B cell (primary cell): ENCODE results near the gene PAQR7. TPM values are rescaled to one million over a fixed set of nuclear protein-coding genes. Genes with fewer than 3 reads are reported as not detected.

ENCODE experiments used
- ATAC-seq: fragments of 200-7000 bp; cut with Tn5 transposase; one replicate; pipeline ENCODE4 v1.10.0; 2021; ENCODE audit warnings: low read depth, mild to moderate bottlenecking, moderate number of reproducible peaks, moderate library complexity
- CTCF ChIA-PET: fragments of 350-600 bp; sonication (Branson Sonifier 250); formaldehyde crosslinking; loops from one replicate; lab custom pipeline; 2021; ENCODE audit warnings: antibody characterized with exemption, inconsistent platforms; lab: Charles Lee
- POLR2A ChIA-PET: fragments of 350-600 bp; sonication (Branson Sonifier 250); formaldehyde crosslinking; loops from one replicate; lab custom pipeline; 2021; ENCODE audit warnings: antibody characterized with exemption; lab: Charles Lee
- DNase-seq: peaks from one replicate; pipeline ENCODE4 v3.0.0; 2013
- H2AFZ ChIP-seq: 2 replicates; pipeline ENCODE4 v1.6.1; 2012; ENCODE audit warnings: mild to moderate bottlenecking, low read depth, low read length; ENCODE audit not compliant: insufficient read depth, poor library complexity, severe bottlenecking
- H3K27ac ChIP-seq, 2 donors: 1 replicate in 1 of 2; 2 replicates in 1 of 2; pipeline ENCODE4 v1.5.1; 2012 to 2013; ENCODE audit warnings: low read length in 2 of 2, mild to moderate bottlenecking in 2 of 2, moderate library complexity in 1 of 2
- H3K27me3 ChIP-seq, 4 experiments: fragments of 200-600 bp in 1 of 4; sonication (generic) in 1 of 4; replicated peaks in 1 of 4; 1 replicate in 2 of 4; 2 replicates in 2 of 4; pipeline versions ENCODE4 v1.6.1 to v1.7.0; 2013 to 2016; ENCODE audit warnings: low read length in 3 of 4, mild to moderate bottlenecking in 2 of 4, mixed read lengths in 1 of 4, moderate library complexity in 1 of 4; ENCODE audit not compliant: insufficient read depth in 4 of 4, control insufficient read depth in 3 of 4; ENCODE audit errors: control extremely low read depth in 1 of 4
- H3K36me3 ChIP-seq, 2 experiments: replicated peaks in 1 of 2; 1 replicate in 1 of 2; 2 replicates in 1 of 2; pipeline versions ENCODE4 v1.6.1 to v1.7.1; 2013; ENCODE audit warnings: low read length in 1 of 2; ENCODE audit not compliant: insufficient read depth in 2 of 2, control insufficient read depth in 1 of 2; ENCODE audit errors: control extremely low read depth in 1 of 2, extremely low read depth in 1 of 2
- H3K4me1 ChIP-seq, 2 donors: fragments of 200-600 bp in 1 of 2; sonication (generic) in 1 of 2; 1 replicate in 1 of 2; 2 replicates in 1 of 2; pipeline versions ENCODE4 v1.5.1 to v1.6.1; 2013 to 2017; ENCODE audit warnings: low read length in 2 of 2; ENCODE audit not compliant: control insufficient read depth in 2 of 2, insufficient read depth in 2 of 2
- H3K4me2 ChIP-seq: replicated peaks from 2 replicates; pipeline ENCODE3; 2012; ENCODE audit warnings: mild to moderate bottlenecking, low read depth, low read length; ENCODE audit not compliant: poor library complexity, severe bottlenecking
- H3K4me3 ChIP-seq, 5 experiments: fragments of 200-600 bp in 1 of 5; sonication (generic) in 1 of 5; 1 replicate in 3 of 5; 2 replicates in 2 of 5; pipeline versions ENCODE4 v1.5.1 to v1.7.0; 2011 to 2016; ENCODE audit warnings: low read length in 4 of 5, mild to moderate bottlenecking in 4 of 5, low read depth in 2 of 5, control low read depth in 1 of 5, moderate library complexity in 1 of 5; ENCODE audit not compliant: insufficient read depth in 1 of 5; ENCODE audit errors: control extremely low read depth in 1 of 5, extremely low read depth in 1 of 5
- H3K79me2 ChIP-seq: fragments of 200-600 bp; sonication (generic); one replicate; pipeline ENCODE4 v1.6.0; 2016; ENCODE audit warnings: low read length; ENCODE audit not compliant: control insufficient read depth, insufficient read depth
- H3K9ac ChIP-seq: fragments of 200-600 bp; sonication (generic); 2 replicates; pipeline ENCODE4 v1.6.1; 2017; ENCODE audit warnings: mild to moderate bottlenecking, low read length, moderate library complexity
- H3K9me3 ChIP-seq, 3 donors: one replicate each; pipeline versions ENCODE4 v1.6.1 to v1.7.1; 2013; ENCODE audit warnings: low read length in 2 of 3; ENCODE audit not compliant: control insufficient read depth in 2 of 3, insufficient read depth in 1 of 3; ENCODE audit errors: control extremely low read depth in 1 of 3
- H4K20me1 ChIP-seq: 2 replicates; pipeline ENCODE4 v1.6.0; 2012; ENCODE audit warnings: mild to moderate bottlenecking, low read length; ENCODE audit not compliant: insufficient read depth, control insufficient read depth, poor library complexity, severe bottlenecking
- H3K27ac Mint-ChIP-seq: one replicate; pipeline ENCODE4 v1.8.0; 2021; ENCODE audit warnings: mixed read lengths
- H3K27me3 Mint-ChIP-seq: one replicate; pipeline ENCODE4 v1.8.0; 2021; ENCODE audit warnings: mixed read lengths
- H3K4me1 Mint-ChIP-seq: one replicate; pipeline ENCODE4 v1.8.0; 2021; ENCODE audit warnings: mixed read lengths
- H3K4me3 Mint-ChIP-seq: one replicate; pipeline ENCODE4 v1.8.0; 2021; ENCODE audit warnings: mixed read lengths
- H3K9me3 Mint-ChIP-seq: one replicate; pipeline ENCODE4 v1.8.0; 2022; ENCODE audit warnings: mixed read lengths; ENCODE audit not compliant: insufficient read depth
- CTCF ChIP-seq: fragments of 200-600 bp; IDR thresholded peaks from one replicate; pipeline ENCODE4 v1.8.0; 2022; ENCODE audit warnings: antibody characterized with exemption, mild to moderate bottlenecking
- EZH2 ChIP-seq: IDR thresholded peaks from 2 replicates; pipeline ENCODE4 v1.6.1; 2012; ENCODE audit warnings: borderline replicate concordance, low read depth, mild to moderate bottlenecking, moderate library complexity, low read length; ENCODE audit not compliant: insufficient read depth, poor library complexity, severe bottlenecking
- WGBS: methylation state at CpG from one replicate; pipeline ENCODE4 v1.1.5; 2013; ENCODE audit warnings: missing lambda C conversion rate; ENCODE audit not compliant: insufficient coverage; 5-methylcytosine and 5-hydroxymethylcytosine counted together
- intact Hi-C: fragments of 100-400 bp; cut with micrococcal nuclease; formaldehyde crosslinking; loops from one replicate; pipeline ENCODE4 v1.10.0; 2022
- polyA plus RNA-seq: library from polyadenylated mRNA; depleted of rRNA; stranded (reverse); fragments of >200 nt; gene quantifications from 2 replicates; pipeline ENCODE4 v1.2.3, GENCODE V29; 2012
- total RNA-seq, 2 donors: library from RNA; stranded (reverse); fragments of 120-200 nt in 1 of 2; gene quantifications; 1 replicate in 1 of 2; 2 replicates in 1 of 2; pipeline versions ENCODE4 v1.2.3 to v1.2.4, GENCODE V29; 2013 to 2022

The PAQR7 gene
- total and polyA plus RNA-seq, 2 donors (not counting 1 experiment from before 2014, with no cell fraction given), result 4.2 to 5.5 TPM

- no peak overlapping the region for H3K27ac Mint-ChIP-seq
- H3K9me3 Mint-ChIP-seq, result peaks cover 2% of the 10 kb centered on the region
- Histone ChIP-seq H3K4me3 (no peak overlapping the region), H3K79me2 (no peaks in the 10 kb centered on the region), H4K20me1 (no peaks in the 10 kb centered on the region), H3K27ac (no peak overlapping the region), H3K4me1 (no peaks in the 10 kb centered on the region), H3K9me3 (no peaks in the 10 kb centered on the region), H2AFZ (no peak overlapping the region), H3K4me2 (no peak overlapping the region), H3K9ac (no peak overlapping the region), H3K36me3 (peaks cover 9 to 21% of the 10 kb centered on the region in 2 experiments), H3K27me3 (no peaks in the 10 kb centered on the region)
- CTCF ChIA-PET, result no interaction called here
- POLR2A ChIA-PET, result no interaction called here
- ATAC-seq (no peak), DNase-seq (no peak)
- no peaks in the 10 kb centered on the region for H3K4me1 Mint-ChIP-seq
- H3K27me3 Mint-ChIP-seq, result no peaks in the 10 kb centered on the region
- H3K4me3 Mint-ChIP-seq, result no peak overlapping the region
- no CpG with 5 or more reads among the region's 1 CpG for WGBS
- TF ChIP-seq CTCF (peak; percentile 25), EZH2 (no peak)
- intact Hi-C loops, result loop anchor here (1.0 kb wide), 1 partner anchor 161 kb away; the partner anchor contains the start of gene PAFAH2
Measured at GRCh38 chr1:25837262-25837875, 38.1 kb downstream of the PAQR7 start.

GRCh38 chr1:25836695-25837094 is 38.8 kb downstream of the PAQR7 start:
- Histone ChIP-seq H3K4me1 (no peaks in the 10 kb centered on the region), H3K9ac (no peak overlapping the region), H3K4me2 (no peak overlapping the region), H3K27me3 (no peaks in the 10 kb centered on the region), H4K20me1 (no peaks in the 10 kb centered on the region), H3K9me3 (no peaks in the 10 kb centered on the region), H3K79me2 (no peaks in the 10 kb centered on the region), H3K27ac (no peak overlapping the region), H3K36me3 (peaks cover 14 to 28% of the 10 kb centered on the region in 2 experiments), H3K4me3 (no peak overlapping the region), H2AFZ (no peak overlapping the region)
- no peaks in the 10 kb centered on the region for H3K4me1 Mint-ChIP-seq
- H3K4me3 Mint-ChIP-seq, result no peak overlapping the region
- intact Hi-C loops, result loop anchor here (1.0 kb wide), 1 partner anchor 162 kb away; the partner anchor contains the start of gene PAFAH2
- H3K27ac Mint-ChIP-seq, result peak overlapping the region; percentile 54
- H3K9me3 Mint-ChIP-seq, result peaks cover 2% of the 10 kb centered on the region
- H3K27me3 Mint-ChIP-seq, result no peaks in the 10 kb centered on the region
- 100% methylated on average over 2 of the region's 3 CpGs for WGBS
- TF ChIP-seq CTCF (no peak), EZH2 (no peak)
- ChIA-PET POLR2A (no interaction called here), CTCF (interaction anchor here (1.5 kb wide), 1 partner anchor 59 kb away, joined by 3 read pairs; no protein-coding TSS in a partner anchor)
- ATAC-seq (no peak), DNase-seq (no peak)
